A549 (cell line): ENCODE results near the gene RNF213.

ENCODE experiments used
- ESRRA ChIP-seq: fragments of 150-350 bp; IDR thresholded peaks from 2 replicates; pipeline ENCODE4 v1.6.1; 2014; ENCODE audit warnings: mild to moderate bottlenecking, low read length, borderline replicate concordance
- MAZ ChIP-seq: fragments of 150-350 bp; IDR thresholded peaks from 2 replicates; pipeline ENCODE4 v1.6.1; 2014; ENCODE audit warnings: antibody characterized with exemption, low read depth, low read length, borderline replicate concordance
- PHF8 ChIP-seq: fragments of 200-600 bp; sonication (generic); IDR thresholded peaks from 2 replicates; pipeline ENCODE4 v1.6.1; 2016; ENCODE audit warnings: low read depth, mild to moderate bottlenecking, antibody characterized with exemption, moderate library complexity, borderline replicate concordance
- POLR2A ChIP-seq: IDR thresholded peaks from 2 replicates; pipeline ENCODE4 v1.6.1; 2012; ENCODE audit warnings: mild to moderate bottlenecking, low read length
- RCOR1 ChIP-seq: fragments of 150-350 bp; IDR thresholded peaks from 2 replicates; pipeline ENCODE4 v1.6.1; 2014; ENCODE audit warnings: antibody characterized with exemption, low read length, low read depth
- USF2 ChIP-seq: fragments of 450-650 bp; IDR thresholded peaks from 2 replicates; pipeline ENCODE4 v1.6.1; 2014; ENCODE audit warnings: antibody characterized with exemption
- ZFP36 ChIP-seq: fragments of 450-650 bp; IDR thresholded peaks from 2 replicates; pipeline ENCODE4 v1.6.1; 2014; ENCODE audit warnings: borderline replicate concordance; ENCODE audit not compliant: partially characterized antibody
- TF ChIP-seq, protein P1 (sequence below): fragments of >200 bp; sonication (Bioruptor Twin); formaldehyde crosslinking; IDR thresholded peaks from 3 replicates; pipeline ENCODE4 v1.5.1; 2016

GRCh38 chr17:80359422-80360110 is 98.9 kb downstream of the RNF213 start:
- no peak for TF ChIP-seq USF2
- TF ChIP-seq, protein P1, sequence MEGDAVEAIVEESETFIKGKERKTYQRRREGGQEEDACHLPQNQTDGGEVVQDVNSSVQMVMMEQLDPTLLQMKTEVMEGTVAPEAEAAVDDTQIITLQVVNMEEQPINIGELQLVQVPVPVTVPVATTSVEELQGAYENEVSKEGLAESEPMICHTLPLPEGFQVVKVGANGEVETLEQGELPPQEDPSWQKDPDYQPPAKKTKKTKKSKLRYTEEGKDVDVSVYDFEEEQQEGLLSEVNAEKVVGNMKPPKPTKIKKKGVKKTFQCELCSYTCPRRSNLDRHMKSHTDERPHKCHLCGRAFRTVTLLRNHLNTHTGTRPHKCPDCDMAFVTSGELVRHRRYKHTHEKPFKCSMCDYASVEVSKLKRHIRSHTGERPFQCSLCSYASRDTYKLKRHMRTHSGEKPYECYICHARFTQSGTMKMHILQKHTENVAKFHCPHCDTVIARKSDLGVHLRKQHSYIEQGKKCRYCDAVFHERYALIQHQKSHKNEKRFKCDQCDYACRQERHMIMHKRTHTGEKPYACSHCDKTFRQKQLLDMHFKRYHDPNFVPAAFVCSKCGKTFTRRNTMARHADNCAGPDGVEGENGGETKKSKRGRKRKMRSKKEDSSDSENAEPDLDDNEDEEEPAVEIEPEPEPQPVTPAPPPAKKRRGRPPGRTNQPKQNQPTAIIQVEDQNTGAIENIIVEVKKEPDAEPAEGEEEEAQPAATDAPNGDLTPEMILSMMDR, result no peak
- TF ChIP-seq POLR2A, result no peak
- no peak for TF ChIP-seq ZFP36
- TF ChIP-seq RCOR1, result no peak
- TF ChIP-seq MAZ, result no peak
- TF ChIP-seq ESRRA, result no peak
- TF ChIP-seq PHF8, result no peak
